GM21447 (cell line): ENCODE measurements around the gene NKAPD1.
"Not testable (repeated sequence)": the region's sequence is repeated elsewhere in the genome, so short reads cannot be mapped to it uniquely, and the experiment has no call there.

Experiments
- ATAC-seq: cut with Tn5 transposase; IDR thresholded peaks from one replicate; pipeline ENCODE4 v1.9.1; 2021; ENCODE audit not compliant: unreplicated experiment

Gene NKAPD1

GRCh38 chr11:112073941-112074811, at the start of gene NKAPD1, which contains the start of gene PIH1D2:
Gene NKAPD1, plus strand, starts transcription at chr11:112074299. Its CDS starts 1,276 bp downstream, at chr11:112075575.
Gene PIH1D2, minus strand, starts transcription at chr11:112074017. Its CDS starts 843 bp downstream, at chr11:112073174.
- peak; percentile 88 for ATAC-seq

GRCh38 chr11:112024773-112025678, 49.1 kb upstream of the NKAPD1 start, which contains the start of gene DLAT:
Gene DLAT, plus strand, starts transcription at chr11:112025408. Its CDS starts 65 bp downstream, at chr11:112025473.
- peak; percentile 70 for ATAC-seq

GRCh38 chr11:112025707-112026106, 48.4 kb upstream of the NKAPD1 start:
- ATAC-seq = no peak

- not testable (repeated sequence) for ATAC-seq
Measured at GRCh38 chr11:112026784-112027410, 47.2 kb upstream of the NKAPD1 start.

- no peak for ATAC-seq
Measured at GRCh38 chr11:112029460-112029859, 44.6 kb upstream of the NKAPD1 start.

- ATAC-seq = no peak
Measured at GRCh38 chr11:112033902-112034301, 40.2 kb upstream of the NKAPD1 start.

GRCh38 chr11:112037527-112037926, 36.6 kb upstream of the NKAPD1 start:
- no peak for ATAC-seq

GRCh38 chr11:112042161-112042960, 31.7 kb upstream of the NKAPD1 start:
- no peak for ATAC-seq

- ATAC-seq = no peak
Measured at GRCh38 chr11:112042961-112043304, 31.2 kb upstream of the NKAPD1 start.

- no peak for ATAC-seq
Measured at GRCh38 chr11:112044961-112045360, 29.1 kb upstream of the NKAPD1 start.

- ATAC-seq = not testable (repeated sequence)
Measured at GRCh38 chr11:112046647-112047046, 27.5 kb upstream of the NKAPD1 start.

GRCh38 chr11:112048256-112048655, 25.8 kb upstream of the NKAPD1 start:
- not testable (repeated sequence) for ATAC-seq

- ATAC-seq = no peak
Measured at GRCh38 chr11:112049777-112050176, 24.3 kb upstream of the NKAPD1 start.

GRCh38 chr11:112050721-112051120, 23.4 kb upstream of the NKAPD1 start:
- ATAC-seq = peak; percentile 71

- ATAC-seq = no peak
Measured at GRCh38 chr11:112051768-112052167, 22.3 kb upstream of the NKAPD1 start.

GRCh38 chr11:112057170-112057569, 16.9 kb upstream of the NKAPD1 start:
- ATAC-seq = no peak

- ATAC-seq = no peak
Measured at GRCh38 chr11:112058103-112058502, 16.0 kb upstream of the NKAPD1 start.

- no peak for ATAC-seq
Measured at GRCh38 chr11:112062923-112063322, 11.2 kb upstream of the NKAPD1 start.

- ATAC-seq = no peak
Measured at GRCh38 chr11:112082729-112083128, 8.6 kb downstream of the NKAPD1 start.

- ATAC-seq = peak; percentile 39
Measured at GRCh38 chr11:112085822-112086421, 11.8 kb downstream of the NKAPD1 start.
